Keratinocyte (primary cell): ENCODE data around the gene ACER3. TPM values are rescaled to one million over a fixed set of nuclear protein-coding genes. Genes with fewer than 3 reads are reported as not detected.

ENCODE experiments used
- DNase-seq: peaks from one replicate; pipeline ENCODE4 v3.0.0-alpha.2; 2011; ENCODE audit warnings: low read depth, missing footprints, low spot score
- FAIRE-seq: peaks from 2 replicates; lab custom pipeline; 2011; peaks lifted over from hg19 to GRCh38; lab: Jason Lieb, UNC
- H2AFZ ChIP-seq: 2 replicates; pipeline ENCODE4 v1.6.0; 2012; ENCODE audit warnings: low read length, control low read depth, inconsistent platforms; ENCODE audit not compliant: control insufficient read depth
- H3K27ac ChIP-seq: 2 replicates; pipeline ENCODE4 v1.5.1; 2011; ENCODE audit warnings: low read length; ENCODE audit not compliant: control insufficient read depth, insufficient read depth
- H3K27me3 ChIP-seq: 3 replicates; pipeline ENCODE4 v1.6.0; 2011; ENCODE audit warnings: low read length; ENCODE audit not compliant: control insufficient read depth, insufficient read depth; ENCODE audit errors: extremely low read depth
- H3K36me3 ChIP-seq, 2 experiments: 2 replicates in 1 of 2; 3 replicates in 1 of 2; pipeline ENCODE4 v1.5.1; 2011; ENCODE audit warnings: low read length in 2 of 2, mild to moderate bottlenecking in 1 of 2; ENCODE audit not compliant: control insufficient read depth in 2 of 2, insufficient read depth in 2 of 2; ENCODE audit errors: extremely low read depth in 1 of 2
- H3K4me1 ChIP-seq: 3 replicates; pipeline ENCODE4 v1.5.1; 2011; ENCODE audit warnings: low read length; ENCODE audit not compliant: control insufficient read depth, insufficient read depth; ENCODE audit errors: extremely low read depth
- H3K4me2 ChIP-seq: 3 replicates; pipeline ENCODE4 v1.6.0; 2011; ENCODE audit warnings: low read depth, low read length; ENCODE audit not compliant: control insufficient read depth, insufficient read depth; ENCODE audit errors: extremely low read depth
- H3K4me3 ChIP-seq, 3 experiments: fragments of 200-600 bp in 1 of 3; sonication (generic) in 1 of 3; 2 replicates in 2 of 3; 3 replicates in 1 of 3; pipeline ENCODE4 v1.5.1; 2011 to 2016; ENCODE audit warnings: low read length in 3 of 3, mild to moderate bottlenecking in 3 of 3, control low read depth in 2 of 3, inconsistent platforms in 1 of 3, low read depth in 1 of 3, mixed read lengths in 1 of 3, mixed run types in 1 of 3, moderate library complexity in 1 of 3; ENCODE audit not compliant: control insufficient read depth in 2 of 3, insufficient read depth in 2 of 3; ENCODE audit errors: extremely low read depth in 1 of 3
- H3K79me2 ChIP-seq: 2 replicates; pipeline ENCODE4 v1.6.0; 2012; ENCODE audit warnings: low read length; ENCODE audit not compliant: control insufficient read depth, insufficient read depth
- H3K9ac ChIP-seq: 3 replicates; pipeline ENCODE4 v1.6.0; 2011; ENCODE audit warnings: low read length; ENCODE audit not compliant: control insufficient read depth, insufficient read depth; ENCODE audit errors: extremely low read depth
- H3K9me1 ChIP-seq: 3 replicates; pipeline ENCODE4 v1.6.0; 2011; ENCODE audit warnings: low read length; ENCODE audit not compliant: control insufficient read depth, insufficient read depth; ENCODE audit errors: extremely low read depth
- H3K9me3 ChIP-seq: 2 replicates; pipeline ENCODE4 v1.5.1; 2012; ENCODE audit warnings: low read depth, low read length; ENCODE audit not compliant: control insufficient read depth
- H4K20me1 ChIP-seq: 3 replicates; pipeline ENCODE4 v1.6.0; 2011; ENCODE audit warnings: low read length; ENCODE audit not compliant: control insufficient read depth, insufficient read depth; ENCODE audit errors: extremely low read depth
- EZH2 ChIP-seq: IDR thresholded peaks from one replicate; pipeline ENCODE4 v1.6.1; 2012; ENCODE audit warnings: inconsistent platforms, mild to moderate bottlenecking, low read length, moderate library complexity
- dilution Hi-C: fragments of 300-500 bp; cut with MboI; formaldehyde crosslinking; loops from one replicate; pipeline ENCODE4 v1.7.0; 2020; ENCODE audit warnings: low sequenced_read_pairs; ENCODE audit not compliant: extremely low pct_ligation_motif_present
- polyA plus RNA-seq, 5 experiments: library from polyadenylated mRNA; depleted of rRNA in 3 of 5; stranded (reverse) in 3 of 5; stranded (forward) in 1 of 5; unstranded in 1 of 5; fragments of >200 nt; gene quantifications; 1 replicate in 1 of 5; 2 replicates in 3 of 5; 3 replicates in 1 of 5; pipeline versions ENCODE4 v1.2.1 to v1.2.3, GENCODE V29; 2011 to 2012; ENCODE audit warnings: missing spikeins in 2 of 5, low read depth in 1 of 5, low replicate concordance in 1 of 5
- TF ChIP-seq, protein P1 (sequence below), 3 experiments: IDR thresholded peaks in 1 of 3; conservative IDR thresholded peaks in 1 of 3; optimal IDR thresholded peaks in 1 of 3; 2 replicates in 2 of 3; 3 replicates in 1 of 3; pipeline versions ENCODE3 to v1.5.1; 2011; ENCODE audit warnings: low read length in 3 of 3, mild to moderate bottlenecking in 3 of 3, moderate library complexity in 2 of 3, control low read depth in 1 of 3, inconsistent platforms in 1 of 3; ENCODE audit not compliant: insufficient read depth in 2 of 3; ENCODE audit errors: extremely low read depth in 1 of 3

The ACER3 gene
- polyA plus RNA-seq, 1 donor (not counting 4 experiments of a cell fraction or from before 2014, with no cell fraction given) = 55.0 TPM

- H3K79me2 ChIP-seq = no peaks in the 10 kb centered on the region
- no peaks in the 10 kb centered on the region for H3K36me3 ChIP-seq
- dilution Hi-C loops = no loop called here
- TF ChIP-seq, protein P1, sequence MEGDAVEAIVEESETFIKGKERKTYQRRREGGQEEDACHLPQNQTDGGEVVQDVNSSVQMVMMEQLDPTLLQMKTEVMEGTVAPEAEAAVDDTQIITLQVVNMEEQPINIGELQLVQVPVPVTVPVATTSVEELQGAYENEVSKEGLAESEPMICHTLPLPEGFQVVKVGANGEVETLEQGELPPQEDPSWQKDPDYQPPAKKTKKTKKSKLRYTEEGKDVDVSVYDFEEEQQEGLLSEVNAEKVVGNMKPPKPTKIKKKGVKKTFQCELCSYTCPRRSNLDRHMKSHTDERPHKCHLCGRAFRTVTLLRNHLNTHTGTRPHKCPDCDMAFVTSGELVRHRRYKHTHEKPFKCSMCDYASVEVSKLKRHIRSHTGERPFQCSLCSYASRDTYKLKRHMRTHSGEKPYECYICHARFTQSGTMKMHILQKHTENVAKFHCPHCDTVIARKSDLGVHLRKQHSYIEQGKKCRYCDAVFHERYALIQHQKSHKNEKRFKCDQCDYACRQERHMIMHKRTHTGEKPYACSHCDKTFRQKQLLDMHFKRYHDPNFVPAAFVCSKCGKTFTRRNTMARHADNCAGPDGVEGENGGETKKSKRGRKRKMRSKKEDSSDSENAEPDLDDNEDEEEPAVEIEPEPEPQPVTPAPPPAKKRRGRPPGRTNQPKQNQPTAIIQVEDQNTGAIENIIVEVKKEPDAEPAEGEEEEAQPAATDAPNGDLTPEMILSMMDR (optimal IDR thresholded peaks at IDR 0.05 in 1 of 3, IDR thresholded peaks at IDR 0.05 in 1 of 3, conservative IDR thresholded peaks at IDR 0.05 in 1 of 3; ENCODE audit: extremely low read depth in 1 of 3, insufficient read depth in 2 of 3, low read length in 3 of 3) = no peak
- no peak for TF ChIP-seq EZH2
- no peaks in the 10 kb centered on the region for H3K9me3 ChIP-seq
- no peaks in the 10 kb centered on the region for H3K9me1 ChIP-seq
- FAIRE-seq (no peak), DNase-seq (no peak)
- no peaks in the 10 kb centered on the region for H4K20me1 ChIP-seq
- peaks cover 5% of the 10 kb centered on the region for H3K4me1 ChIP-seq
- H3K9ac ChIP-seq = no peak overlapping the region
- H3K4me2 ChIP-seq = no peak overlapping the region
- H3K27me3 ChIP-seq = peaks cover 21% of the 10 kb centered on the region
- H3K27ac ChIP-seq = no peak overlapping the region
- H3K4me3 ChIP-seq = no peak overlapping the region
- H2AFZ ChIP-seq = no peak overlapping the region
Observed at GRCh38 chr11:77072851-77073327, 212.2 kb downstream of the ACER3 start.

DNA sequence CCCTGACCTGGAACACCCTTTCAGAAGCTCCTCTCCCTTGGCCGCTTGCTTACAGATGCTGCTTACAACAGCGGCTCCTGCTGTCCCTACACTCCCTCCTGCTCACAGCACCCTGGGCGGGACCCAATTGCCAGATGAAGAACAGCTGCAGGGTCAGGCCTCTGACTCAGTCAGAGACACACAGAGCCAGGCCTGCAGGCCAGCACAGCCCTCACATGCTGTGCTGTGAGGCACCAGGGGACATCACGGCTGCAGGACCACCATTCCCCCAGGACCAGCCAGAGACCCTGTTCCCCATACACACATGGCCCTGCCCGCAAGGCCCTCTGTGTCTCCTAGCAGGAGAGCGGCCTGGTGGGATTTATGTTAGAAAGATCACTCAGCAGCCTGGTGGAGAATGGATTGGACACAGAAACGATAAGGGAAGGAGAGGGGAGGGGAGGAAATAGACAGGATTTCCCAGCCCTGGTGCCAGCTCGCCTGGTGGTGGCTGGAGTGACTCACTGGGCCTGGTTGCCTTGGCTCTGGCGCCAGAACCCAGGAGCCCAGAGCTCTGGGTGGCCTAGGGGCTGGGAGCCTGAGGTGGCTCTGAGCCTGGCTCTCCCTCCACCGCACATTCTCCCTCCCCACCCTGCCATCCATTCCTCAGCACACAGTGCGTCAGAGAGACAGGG, 212.7 kb downstream of the ACER3 start:
- Histone ChIP-seq H3K79me2 (no peaks in the 10 kb centered on the region), H3K27ac (no peak overlapping the region), H3K9me1 (no peaks in the 10 kb centered on the region), H3K4me1 (peaks cover 5% of the 10 kb centered on the region), H4K20me1 (no peaks in the 10 kb centered on the region), H3K4me3 (no peak overlapping the region), H3K36me3 (no peaks in the 10 kb centered on the region), H3K9me3 (no peaks in the 10 kb centered on the region), H2AFZ (no peak overlapping the region), H3K4me2 (no peak overlapping the region), H3K27me3 (peaks cover 16% of the 10 kb centered on the region), H3K9ac (no peak overlapping the region)
- no peak for FAIRE-seq
- TF ChIP-seq EZH2 = no peak
- TF ChIP-seq, protein P1 (optimal IDR thresholded peaks at IDR 0.05 in 1 of 3, IDR thresholded peaks at IDR 0.05 in 1 of 3, conservative IDR thresholded peaks at IDR 0.05 in 1 of 3; ENCODE audit: extremely low read depth in 1 of 3, insufficient read depth in 2 of 3, low read length in 3 of 3) = peak in 1 of 3 experiments; percentile 68
- DNase-seq = peak; percentile 25
- dilution Hi-C loops = no loop called here
